OCI-LY1 (cell line): ENCODE measurements around the gene OR5K2.

Source experiments
- CTCF ChIP-seq: fragments of 200-600 bp; sonication (generic), shearing (Covaris generic); IDR thresholded peaks from 2 replicates; pipeline ENCODE4 v1.5.1; 2017; ENCODE audit warnings: mild to moderate bottlenecking, antibody characterized with exemption, low read length, moderate library complexity, mixed read lengths
- EZH2 ChIP-seq: fragments of 200-600 bp; sonication (generic), shearing (Covaris generic); IDR thresholded peaks from 2 replicates; pipeline ENCODE4 v1.8.0; 2017; ENCODE audit warnings: borderline replicate concordance, mixed run types, mild to moderate bottlenecking, antibody characterized with exemption, low read length, moderate library complexity, mixed read lengths

DNA sequence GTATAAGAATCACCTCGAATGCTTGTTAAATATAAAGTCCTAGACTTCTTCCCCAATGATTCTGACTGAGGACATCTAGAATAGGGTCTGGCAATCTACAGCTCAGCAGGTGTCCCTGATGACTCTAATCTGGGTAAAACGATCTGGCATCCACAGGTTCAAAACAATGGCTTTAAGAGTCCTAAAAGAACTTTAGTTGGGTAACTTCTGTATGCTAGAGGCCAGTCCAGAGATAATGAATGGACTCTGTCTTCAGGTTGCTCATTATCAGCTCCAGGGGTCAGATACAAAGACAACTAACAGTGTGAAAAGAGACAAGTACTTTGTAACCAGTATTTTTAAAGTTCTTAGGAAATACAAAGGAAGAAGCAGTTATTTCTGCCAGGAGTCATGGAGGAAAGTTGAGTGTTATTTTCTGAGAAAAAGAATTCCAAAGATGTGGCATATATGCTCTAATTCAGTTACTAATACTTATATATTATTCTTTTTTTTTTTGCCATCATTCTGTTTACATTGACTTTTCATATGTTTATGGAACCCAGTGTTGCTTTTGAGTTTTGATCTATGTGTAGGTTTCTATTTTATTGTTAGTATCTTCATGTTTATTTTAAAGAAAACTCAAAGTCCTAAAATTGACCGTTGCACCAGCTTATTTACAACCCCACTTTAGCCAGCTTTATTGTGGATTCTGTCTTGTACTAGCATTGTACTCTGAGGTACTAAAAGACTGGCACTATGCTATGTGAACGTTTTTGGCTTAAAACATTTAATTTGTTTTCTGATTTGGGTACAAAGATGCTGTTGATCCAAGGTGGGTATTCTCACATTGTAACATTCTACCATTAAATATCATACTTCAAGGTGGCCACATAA lies 31.2 kb downstream of the OR5K2 start:
- TF ChIP-seq CTCF (no peak), EZH2 (no peak)
